Urothelium cell line (cell line): ENCODE data around the gene GALE.

ENCODE experiments used
- DNase-seq: peaks from one replicate; pipeline ENCODE4 v3.0.0; 2011; ENCODE audit warnings: low spot score, mixed read lengths
- FAIRE-seq: peaks from 2 replicates; lab custom pipeline; 2011; peaks lifted over from hg19 to GRCh38; lab: Jason Lieb, UNC

Gene GALE

GRCh38 chr1:23759277-23759676, 41.3 kb downstream of the GALE start:
- DNase-seq (no peak), FAIRE-seq (no peak)

- no peak for DNase-seq
- no peak for FAIRE-seq
These were observed 42.7 kb downstream of the GALE start for GRCh38 chr1:23757812-23758211.

GRCh38 chr1:23756676-23757075, 43.9 kb downstream of the GALE start:
- FAIRE-seq (no peak), DNase-seq (no peak)

- FAIRE-seq (no peak), DNase-seq (no peak)
These were observed 47.6 kb downstream of the GALE start for GRCh38 chr1:23752909-23753308.

- FAIRE-seq (no peak), DNase-seq (no peak)
These were observed 48.7 kb downstream of the GALE start for GRCh38 chr1:23751815-23752200.

- FAIRE-seq, result no peak
- DNase-seq, result peak; percentile 54
These were observed 49.3 kb downstream of the GALE start for GRCh38 chr1:23751050-23751814.

GRCh38 chr1:23748016-23748415, 52.5 kb downstream of the GALE start:
- FAIRE-seq (no peak), DNase-seq (no peak)
